GM12873 (cell line): ENCODE data around the gene ACTR3C.

Experiments
- CTCF ChIP-seq: IDR thresholded peaks from 2 replicates; pipeline ENCODE4 v1.5.1; 2012; ENCODE audit warnings: low read depth, mild to moderate bottlenecking, moderate library complexity, low read length, control low read depth; ENCODE audit not compliant: insufficient read depth; ENCODE audit errors: missing control alignments

The ACTR3C gene

GRCh38 chr7:150344299-150344698 is 21.0 kb upstream of the ACTR3C start:
- TF ChIP-seq CTCF = no peak

- no peak for TF ChIP-seq CTCF
Measured at GRCh38 chr7:150343225-150343624, 19.9 kb upstream of the ACTR3C start.

GRCh38 chr7:150342121-150342408 is 18.7 kb upstream of the ACTR3C start:
- TF ChIP-seq CTCF = no peak

GRCh38 chr7:150341263-150342120 is 18.1 kb upstream of the ACTR3C start, which contains the start of gene RARRES2:
RARRES2 (minus strand) TSS chr7:150341629; CDS start chr7:150340609, 1,020 bp downstream.
- no peak for TF ChIP-seq CTCF

- no peak for TF ChIP-seq CTCF
Measured at GRCh38 chr7:150340875-150341262, 17.5 kb upstream of the ACTR3C start.

- TF ChIP-seq CTCF = no peak
Measured at GRCh38 chr7:150340024-150340749, 16.8 kb upstream of the ACTR3C start.

- no peak for TF ChIP-seq CTCF
Measured at GRCh38 chr7:150339409-150339809, 16.1 kb upstream of the ACTR3C start.
